A549 (cell line): Measurements from ENCODE around the gene TLCD3B.

Experiments
- BHLHE40 ChIP-seq: IDR thresholded peaks from 2 replicates; pipeline ENCODE4 v1.6.1; 2012; ENCODE audit warnings: low read depth, low read length, inconsistent platforms
- CEBPB ChIP-seq, 2 experiments: fragments of >200 bp in 1 of 2; sonication (Bioruptor Twin) in 1 of 2; formaldehyde crosslinking in 1 of 2; IDR thresholded peaks; 2 replicates each; pipeline ENCODE4 v1.6.1; 2012 to 2016
- CTCF ChIP-seq: fragments of >200 bp; sonication (Bioruptor Twin); formaldehyde crosslinking; IDR thresholded peaks from 3 replicates; pipeline ENCODE4 v1.5.1; 2016
- E2F6 ChIP-seq: IDR thresholded peaks from 2 replicates; pipeline ENCODE4 v1.6.1; 2012; ENCODE audit warnings: low read depth, borderline replicate concordance
- ESRRA ChIP-seq: fragments of 150-350 bp; IDR thresholded peaks from 2 replicates; pipeline ENCODE4 v1.6.1; 2014; ENCODE audit warnings: mild to moderate bottlenecking, low read length, borderline replicate concordance
- MYC ChIP-seq: IDR thresholded peaks from 2 replicates; pipeline ENCODE4 v1.6.1; 2012; ENCODE audit warnings: mild to moderate bottlenecking, inconsistent platforms, low read length, improper control_type of control experiment, borderline replicate concordance
- NR3C1 ChIP-seq: fragments of >200 bp; sonication (Bioruptor Twin); formaldehyde crosslinking; IDR thresholded peaks from 3 replicates; pipeline ENCODE4 v1.6.1; 2017
- PHF8 ChIP-seq: fragments of 200-600 bp; sonication (generic); IDR thresholded peaks from 2 replicates; pipeline ENCODE4 v1.6.1; 2016; ENCODE audit warnings: low read depth, mild to moderate bottlenecking, antibody characterized with exemption, moderate library complexity, borderline replicate concordance
- POLR2A ChIP-seq: IDR thresholded peaks from 2 replicates; pipeline ENCODE4 v1.6.1; 2012; ENCODE audit warnings: mild to moderate bottlenecking, low read length
- RAD21 ChIP-seq, 2 experiments: fragments of >200 bp in 1 of 2; sonication (Bioruptor Twin) in 1 of 2; formaldehyde crosslinking in 1 of 2; IDR thresholded peaks in 1 of 2; conservative IDR thresholded peaks in 1 of 2; 2 replicates in 1 of 2; 3 replicates in 1 of 2; pipeline ENCODE4 v1.6.1; 2012 to 2018; ENCODE audit warnings: inconsistent platforms in 1 of 2
- USF2 ChIP-seq: fragments of 450-650 bp; IDR thresholded peaks from 2 replicates; pipeline ENCODE4 v1.6.1; 2014; ENCODE audit warnings: antibody characterized with exemption

- TF ChIP-seq CTCF, result no peak
- no peak for TF ChIP-seq ESRRA
- no peak for TF ChIP-seq NR3C1
- TF ChIP-seq USF2, result no peak
- no peak for TF ChIP-seq PHF8
- no peak for TF ChIP-seq CEBPB (IDR thresholded peaks at IDR 0.05)
- TF ChIP-seq RAD21 (conservative IDR thresholded peaks at IDR 0.05 in 1 of 2, IDR thresholded peaks at IDR 0.05 in 1 of 2), result no peak
- TF ChIP-seq E2F6, result no peak
- TF ChIP-seq BHLHE40, result no peak
- TF ChIP-seq MYC, result no peak
- TF ChIP-seq POLR2A, result no peak
Observed at GRCh38 chr16:30006095-30006473, 25.0 kb downstream of the TLCD3B start.
